GM19239 (cell line): ENCODE results near the gene CCR8.

ENCODE experiments used
- DNase-seq: peaks from one replicate; pipeline ENCODE4 v3.0.0; 2011; ENCODE audit warnings: low spot score; ENCODE audit not compliant: insufficient read length
- FAIRE-seq: peaks from 2 replicates; lab custom pipeline; 2011; peaks lifted over from hg19 to GRCh38; lab: Jason Lieb, UNC

The CCR8 gene

GRCh38 chr3:39329493-39329892 lies at the start of gene CCR8:
Gene CCR8, plus strand, starts transcription at chr3:39329709. Its CDS starts 2,623 bp downstream, at chr3:39332332.
- peak; percentile 14 for FAIRE-seq
- DNase-seq = no peak

GRCh38 chr3:39279745-39280517 lies 49.6 kb upstream of the CCR8 start, which contains the start of gene CX3CR1:
Gene CX3CR1, minus strand, starts transcription at chr3:39280036. Its CDS starts 13,527 bp downstream, at chr3:39266509.
- FAIRE-seq (no peak), DNase-seq (no peak)

GRCh38 chr3:39280571-39280970 lies 48.9 kb upstream of the CCR8 start:
- FAIRE-seq (no peak), DNase-seq (no peak)

- DNase-seq (no peak), FAIRE-seq (no peak)
Measured at GRCh38 chr3:39281533-39281932, 48.0 kb upstream of the CCR8 start.

GRCh38 chr3:39282057-39282456 lies 47.5 kb upstream of the CCR8 start:
- DNase-seq (no peak), FAIRE-seq (no peak)

GRCh38 chr3:39284457-39284881 lies 45.0 kb upstream of the CCR8 start:
- FAIRE-seq = no peak
- DNase-seq = no peak

- FAIRE-seq = no peak
- DNase-seq = no peak
Measured at GRCh38 chr3:39285332-39285731, 44.2 kb upstream of the CCR8 start.

- no peak for DNase-seq
- no peak for FAIRE-seq
Measured at GRCh38 chr3:39286771-39287170, 42.7 kb upstream of the CCR8 start.

- DNase-seq = no peak
- no peak for FAIRE-seq
Measured at GRCh38 chr3:39287216-39288164, 42.0 kb upstream of the CCR8 start.

- peak; percentile 99 for FAIRE-seq
Measured at GRCh38 chr3:39288300-39288808, 41.2 kb upstream of the CCR8 start.

GRCh38 chr3:39289107-39289506 lies 40.4 kb upstream of the CCR8 start:
- no peak for FAIRE-seq
- no peak for DNase-seq

More at GRCh38 chr3:39288300-39288808, 41.2 kb upstream of the CCR8 start:
- peak; percentile 92 for DNase-seq

- DNase-seq (no peak), FAIRE-seq (peak; percentile 84)
Measured at GRCh38 chr3:39290255-39290654, 39.3 kb upstream of the CCR8 start.

GRCh38 chr3:39291903-39292329 lies 37.6 kb upstream of the CCR8 start:
- FAIRE-seq = peak; percentile 92
- DNase-seq = peak; percentile 32

GRCh38 chr3:39292961-39293360 lies 36.5 kb upstream of the CCR8 start:
- no peak for FAIRE-seq
- DNase-seq = no peak

- FAIRE-seq = no peak
- DNase-seq = no peak
Measured at GRCh38 chr3:39294446-39295183, 34.9 kb upstream of the CCR8 start.

GRCh38 chr3:39295184-39295775 lies 34.2 kb upstream of the CCR8 start:
- DNase-seq = peak; percentile 22
- peak; percentile 90 for FAIRE-seq

GRCh38 chr3:39296197-39297077 lies 33.1 kb upstream of the CCR8 start:
- no peak for FAIRE-seq
- no peak for DNase-seq

GRCh38 chr3:39299279-39299678 lies 30.2 kb upstream of the CCR8 start:
- no peak for DNase-seq
- peak; percentile 35 for FAIRE-seq

- FAIRE-seq = no peak
- no peak for DNase-seq
Measured at GRCh38 chr3:39302178-39302577, 27.3 kb upstream of the CCR8 start.
